Activated naive CD4-positive, alpha-beta T cell treated with anti-CD3 and anti-CD28 coated beads for 36 hours (primary cell): ENCODE results near the gene ENPP3. TPM values are rescaled to one million over a fixed set of nuclear protein-coding genes. Genes with fewer than 3 reads are reported as not detected.

Source experiments
- CTCF ChIA-PET: fragments of 350-600 bp; sonication (Branson Sonifier 250); formaldehyde crosslinking; loops from one replicate; lab custom pipeline; 2021; ENCODE audit warnings: antibody characterized with exemption; lab: Charles Lee
- DNase-seq: peaks from one replicate; pipeline ENCODE4 v3.0.0-alpha.2; 2020
- H3K27ac Mint-ChIP-seq: one replicate; pipeline ENCODE4 v1.8.0; 2021; ENCODE audit warnings: mild to moderate bottlenecking, mixed read lengths
- H3K27me3 Mint-ChIP-seq: one replicate; pipeline ENCODE4 v1.8.0; 2021; ENCODE audit warnings: low read depth, mixed read lengths
- H3K36me3 Mint-ChIP-seq: one replicate; pipeline ENCODE4 v1.8.0; 2021; ENCODE audit warnings: low read depth, mixed read lengths
- H3K4me1 Mint-ChIP-seq: one replicate; pipeline ENCODE4 v1.8.0; 2021; ENCODE audit warnings: low read depth, mixed read lengths
- H3K4me3 Mint-ChIP-seq: one replicate; pipeline ENCODE4 v1.8.0; 2021; ENCODE audit warnings: mild to moderate bottlenecking, moderate library complexity, mixed read lengths
- H3K9me3 Mint-ChIP-seq: one replicate; pipeline ENCODE4 v1.8.0; 2021; ENCODE audit warnings: mixed read lengths
- intact Hi-C: fragments of 100-400 bp; cut with micrococcal nuclease; formaldehyde crosslinking; loops from one replicate; pipeline ENCODE4 v1.15.1; 2023
- total RNA-seq, 2 experiments: library from RNA; stranded (reverse); gene quantifications; one replicate each; pipeline ENCODE4 v1.2.3, GENCODE V29; 2021

The ENPP3 gene
- total RNA-seq, 2 experiments from 2014 or later: 0.96 to 1.2 TPM

DNA sequence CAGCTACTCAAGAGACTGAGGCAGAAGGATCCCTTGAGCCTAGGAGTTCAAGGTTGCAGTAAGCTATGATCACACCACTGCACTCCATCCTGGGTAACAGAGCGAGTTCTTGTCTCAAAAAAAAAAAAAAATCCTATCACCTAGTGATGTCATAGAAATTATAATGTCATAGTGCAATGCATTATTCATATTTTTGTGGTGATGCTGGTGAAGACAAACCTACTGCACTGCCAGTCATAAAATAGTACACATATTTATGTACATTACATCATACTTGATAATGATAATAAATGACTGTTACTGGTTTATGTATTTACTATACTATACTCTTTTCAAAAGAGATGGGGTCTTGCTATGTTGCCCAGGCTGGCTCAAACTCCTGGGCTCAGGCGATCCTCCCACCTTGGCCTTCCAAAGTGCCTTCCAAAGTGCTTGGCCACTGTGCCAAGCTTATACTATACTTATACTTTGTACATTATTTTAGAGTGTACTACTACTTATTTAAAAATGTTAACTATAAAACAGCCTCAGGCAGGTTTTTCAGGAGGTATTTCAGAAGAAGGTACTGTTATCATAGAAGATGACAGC lies 26.6 kb downstream of the ENPP3 start:
- CTCF ChIA-PET: interaction anchor here (0.9 kb wide), 1 partner anchor 27 kb away, joined by 4 read pairs; the partner anchor contains the start of gene ENPP3
- H3K9me3 Mint-ChIP-seq: no peaks in the 10 kb centered on the region
- no peak overlapping the region for H3K4me3 Mint-ChIP-seq
- H3K4me1 Mint-ChIP-seq: no peaks in the 10 kb centered on the region
- intact Hi-C loops: no loop called here
- no peak overlapping the region for H3K27ac Mint-ChIP-seq
- no peak for DNase-seq
- H3K36me3 Mint-ChIP-seq: no peaks in the 10 kb centered on the region
- H3K27me3 Mint-ChIP-seq: no peaks in the 10 kb centered on the region

- no peak overlapping the region for H3K27ac Mint-ChIP-seq
- H3K27me3 Mint-ChIP-seq: no peaks in the 10 kb centered on the region
- no peak overlapping the region for H3K4me3 Mint-ChIP-seq
- no peak for DNase-seq
- no peaks in the 10 kb centered on the region for H3K36me3 Mint-ChIP-seq
- H3K9me3 Mint-ChIP-seq: no peaks in the 10 kb centered on the region
- CTCF ChIA-PET: interaction anchor here (0.5 to 1.0 kb wide), 2 partner anchors 12 to 79 kb away, joined by 3 to 5 read pairs; no protein-coding TSS in a partner anchor
- intact Hi-C loops: no loop called here
- no peaks in the 10 kb centered on the region for H3K4me1 Mint-ChIP-seq
These were observed 32.8 kb downstream of the ENPP3 start for GRCh38 chr6:131669891-131670290.

DNA sequence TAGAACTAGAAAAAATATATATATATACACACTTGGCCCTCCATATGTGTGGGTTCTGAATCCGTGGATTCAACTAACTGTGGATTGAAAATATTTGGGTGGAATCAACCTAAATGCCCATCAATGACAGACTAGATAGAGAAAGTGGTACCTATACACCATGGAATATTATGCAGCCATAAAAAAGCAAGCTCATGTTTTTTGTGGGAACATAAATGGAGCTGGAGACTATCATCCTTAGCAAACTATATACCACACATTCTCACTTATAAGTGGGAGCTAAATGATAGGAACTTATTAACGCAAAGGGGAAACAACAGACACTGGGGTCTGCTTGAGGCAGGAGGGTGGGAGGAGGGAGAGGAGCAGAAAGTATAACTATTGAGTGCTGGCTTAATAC lies 36.1 kb downstream of the ENPP3 start:
- no peak overlapping the region for H3K4me3 Mint-ChIP-seq
- CTCF ChIA-PET: no interaction called here
- H3K9me3 Mint-ChIP-seq: no peaks in the 10 kb centered on the region

DNA sequence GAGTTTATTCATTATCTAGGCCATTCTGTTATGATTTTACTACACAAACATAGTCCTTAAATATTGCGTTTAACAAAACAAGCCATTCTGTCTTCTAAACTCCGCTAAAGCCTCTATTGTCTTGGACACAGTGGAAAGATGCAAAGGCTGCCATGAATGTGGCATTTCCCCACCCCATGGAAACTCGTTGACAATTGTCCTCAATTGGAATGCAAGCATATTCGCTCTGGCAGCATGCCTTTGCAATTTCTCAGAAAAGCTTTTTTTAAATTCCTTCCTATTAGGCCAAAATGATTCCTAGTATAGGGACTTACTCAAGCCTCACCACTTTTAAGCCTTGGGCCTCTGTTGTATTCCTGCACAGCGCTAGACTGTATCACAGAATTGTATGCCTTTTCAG lies 41.3 kb downstream of the ENPP3 start:
- no peaks in the 10 kb centered on the region for H3K9me3 Mint-ChIP-seq
- H3K27me3 Mint-ChIP-seq: no peaks in the 10 kb centered on the region
- intact Hi-C loops: no loop called here
- H3K4me1 Mint-ChIP-seq: no peaks in the 10 kb centered on the region
- CTCF ChIA-PET: no interaction called here
- no peak overlapping the region for H3K27ac Mint-ChIP-seq
- no peak overlapping the region for H3K4me3 Mint-ChIP-seq
- DNase-seq: no peak
- no peaks in the 10 kb centered on the region for H3K36me3 Mint-ChIP-seq

More for the DNA sequence above, 36.1 kb downstream of the ENPP3 start:
- H3K27me3 Mint-ChIP-seq: no peaks in the 10 kb centered on the region
- H3K36me3 Mint-ChIP-seq: no peaks in the 10 kb centered on the region
- intact Hi-C loops: no loop called here
- H3K4me1 Mint-ChIP-seq: no peaks in the 10 kb centered on the region
- DNase-seq: no peak
- no peak overlapping the region for H3K27ac Mint-ChIP-seq

DNA sequence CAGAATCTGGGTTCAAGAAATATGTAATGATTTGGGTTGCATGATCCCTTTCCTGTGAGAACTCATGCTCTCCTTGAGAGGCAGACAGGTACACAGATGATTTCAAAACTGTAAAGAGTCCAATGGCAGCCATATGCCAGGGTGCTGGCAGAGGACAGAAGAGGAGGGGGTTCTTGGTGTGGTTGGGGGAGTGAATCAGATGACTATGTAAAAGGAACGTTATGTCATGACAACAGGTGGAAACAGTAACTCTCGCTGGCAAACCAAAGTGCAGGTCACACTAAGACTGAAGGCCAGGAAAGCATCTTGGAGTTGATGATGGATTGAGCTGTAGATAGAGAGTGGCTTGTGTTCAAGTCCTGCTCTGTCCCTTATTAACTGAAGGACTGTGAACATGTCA lies 43.8 kb downstream of the ENPP3 start:
- intact Hi-C loops: no loop called here
- Mint-ChIP-seq H3K36me3 (no peaks in the 10 kb centered on the region), H3K4me1 (no peaks in the 10 kb centered on the region), H3K27me3 (no peaks in the 10 kb centered on the region), H3K27ac (no peak overlapping the region), H3K9me3 (no peaks in the 10 kb centered on the region), H3K4me3 (no peak overlapping the region)
- DNase-seq: no peak
- CTCF ChIA-PET: interaction anchor here (0.7 kb wide), 1 partner anchor 14 kb away, joined by 5 read pairs; no protein-coding TSS in a partner anchor

DNA sequence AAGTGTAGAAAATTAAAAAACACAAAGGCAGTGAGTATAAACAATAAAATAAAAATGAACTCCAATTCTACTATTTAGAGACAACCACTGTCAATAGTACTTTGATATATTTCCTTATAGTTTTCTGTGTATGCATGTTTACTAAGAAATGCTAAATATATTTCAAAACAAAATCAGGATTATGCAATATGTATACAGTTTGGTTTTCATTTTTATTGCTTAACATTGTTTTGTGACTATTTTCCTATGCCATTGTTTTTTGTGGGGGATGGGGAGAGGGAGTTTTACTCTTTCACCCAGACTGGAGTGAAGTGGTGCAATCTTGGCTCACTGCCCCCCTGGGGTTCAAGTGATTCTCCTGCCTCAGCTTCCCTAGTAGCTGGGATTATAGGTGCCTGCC lies 44.5 kb downstream of the ENPP3 start:
- no peaks in the 10 kb centered on the region for H3K27me3 Mint-ChIP-seq
- CTCF ChIA-PET: no interaction called here
- no peaks in the 10 kb centered on the region for H3K4me1 Mint-ChIP-seq
- no peaks in the 10 kb centered on the region for H3K9me3 Mint-ChIP-seq
- intact Hi-C loops: no loop called here
- no peaks in the 10 kb centered on the region for H3K36me3 Mint-ChIP-seq
- DNase-seq: no peak
- no peak overlapping the region for H3K4me3 Mint-ChIP-seq
- H3K27ac Mint-ChIP-seq: no peak overlapping the region

DNA sequence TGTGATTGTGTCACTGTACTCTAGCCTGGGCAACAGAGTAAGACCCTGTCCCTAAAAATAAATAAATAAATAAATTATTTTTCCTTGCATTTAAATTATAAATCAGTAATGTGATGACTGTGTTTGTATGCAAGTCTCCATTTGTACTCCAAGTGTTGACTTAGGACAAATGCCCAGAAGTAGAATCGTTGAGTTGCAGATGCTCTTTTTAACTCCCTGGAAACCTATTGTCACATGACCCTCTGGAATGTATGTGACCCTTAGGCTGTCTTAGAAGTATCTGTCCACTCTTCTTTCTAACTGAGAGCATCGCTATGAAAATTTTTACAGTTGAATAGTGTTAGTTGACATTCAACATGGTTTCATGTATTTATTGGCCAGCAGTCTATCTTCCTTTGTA lies 45.3 kb downstream of the ENPP3 start:
- Mint-ChIP-seq H3K27me3 (no peaks in the 10 kb centered on the region), H3K4me1 (no peaks in the 10 kb centered on the region), H3K4me3 (no peak overlapping the region), H3K27ac (no peak overlapping the region), H3K36me3 (no peaks in the 10 kb centered on the region), H3K9me3 (no peaks in the 10 kb centered on the region)
- intact Hi-C loops: no loop called here
- DNase-seq: no peak
- CTCF ChIA-PET: no interaction called here

DNA sequence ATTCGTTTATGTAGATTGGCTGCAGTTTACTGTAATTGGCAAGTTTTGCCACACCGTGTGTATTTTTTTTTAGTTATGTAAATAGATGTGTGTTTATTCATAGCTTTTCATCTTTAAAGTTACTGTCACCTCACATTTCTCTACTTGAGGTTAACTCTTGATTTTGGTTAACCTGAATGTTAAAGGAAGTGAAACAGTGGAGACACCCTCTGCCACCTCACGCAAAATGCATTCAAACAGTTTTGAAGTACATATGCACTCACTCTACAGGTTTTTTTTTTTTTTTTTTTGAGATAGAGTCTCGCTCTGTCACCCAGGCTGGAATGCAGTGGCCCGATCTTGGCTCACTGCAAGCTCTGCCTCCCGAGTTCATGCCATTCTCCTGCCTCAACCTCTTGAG lies 46.4 kb downstream of the ENPP3 start:
- no peak overlapping the region for H3K4me3 Mint-ChIP-seq
- no peaks in the 10 kb centered on the region for H3K36me3 Mint-ChIP-seq
- H3K27ac Mint-ChIP-seq: no peak overlapping the region
- no peaks in the 10 kb centered on the region for H3K27me3 Mint-ChIP-seq
- no peak for DNase-seq
- CTCF ChIA-PET: interaction anchor here (0.6 kb wide), 2 partner anchors 232 to 1525 kb away, joined by 4 to 6 read pairs; no protein-coding TSS in a partner anchor
- no peaks in the 10 kb centered on the region for H3K4me1 Mint-ChIP-seq
- intact Hi-C loops: no loop called here
- no peaks in the 10 kb centered on the region for H3K9me3 Mint-ChIP-seq

DNA sequence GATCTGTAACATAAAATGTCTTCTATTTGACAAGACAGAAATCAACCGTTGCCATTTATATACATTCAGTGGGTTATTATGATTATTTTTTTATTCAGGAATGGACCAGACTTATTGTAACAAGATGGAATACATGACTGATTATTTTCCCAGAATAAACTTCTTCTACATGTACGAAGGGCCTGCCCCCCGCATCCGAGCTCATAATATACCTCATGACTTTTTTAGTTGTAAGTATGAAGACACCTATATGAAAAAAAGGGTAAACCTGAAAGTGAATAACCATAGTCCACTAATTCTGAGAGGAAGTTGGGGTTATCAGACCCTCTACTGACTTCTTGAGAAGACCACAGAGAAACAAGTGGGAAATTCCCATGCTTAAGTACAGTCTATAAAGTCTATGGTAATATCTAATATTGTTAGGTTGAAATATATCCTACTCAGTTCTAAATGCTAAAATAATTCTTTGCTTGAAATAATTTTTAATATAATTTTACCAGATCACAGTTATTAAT lies 48.2 kb downstream of the ENPP3 start:
- H3K4me1 Mint-ChIP-seq: no peaks in the 10 kb centered on the region
- no peak overlapping the region for H3K4me3 Mint-ChIP-seq
- H3K9me3 Mint-ChIP-seq: no peaks in the 10 kb centered on the region
- H3K27me3 Mint-ChIP-seq: no peaks in the 10 kb centered on the region
- DNase-seq: no peak
- intact Hi-C loops: no loop called here
- no peak overlapping the region for H3K27ac Mint-ChIP-seq
- CTCF ChIA-PET: interaction anchor here (0.6 to 1.3 kb wide), 2 partner anchors 34 to 225 kb away, joined by 3 to 6 read pairs; no protein-coding TSS in a partner anchor
- no peaks in the 10 kb centered on the region for H3K36me3 Mint-ChIP-seq

GRCh38 chr6:131687022-131687421 lies 49.9 kb downstream of the ENPP3 start:
- no peaks in the 10 kb centered on the region for H3K4me1 Mint-ChIP-seq
- DNase-seq: no peak
- H3K4me3 Mint-ChIP-seq: no peak overlapping the region
- no peak overlapping the region for H3K27ac Mint-ChIP-seq
- intact Hi-C loops: no loop called here
- H3K27me3 Mint-ChIP-seq: no peaks in the 10 kb centered on the region
- CTCF ChIA-PET: no interaction called here
- no peaks in the 10 kb centered on the region for H3K36me3 Mint-ChIP-seq
- no peaks in the 10 kb centered on the region for H3K9me3 Mint-ChIP-seq

DNA sequence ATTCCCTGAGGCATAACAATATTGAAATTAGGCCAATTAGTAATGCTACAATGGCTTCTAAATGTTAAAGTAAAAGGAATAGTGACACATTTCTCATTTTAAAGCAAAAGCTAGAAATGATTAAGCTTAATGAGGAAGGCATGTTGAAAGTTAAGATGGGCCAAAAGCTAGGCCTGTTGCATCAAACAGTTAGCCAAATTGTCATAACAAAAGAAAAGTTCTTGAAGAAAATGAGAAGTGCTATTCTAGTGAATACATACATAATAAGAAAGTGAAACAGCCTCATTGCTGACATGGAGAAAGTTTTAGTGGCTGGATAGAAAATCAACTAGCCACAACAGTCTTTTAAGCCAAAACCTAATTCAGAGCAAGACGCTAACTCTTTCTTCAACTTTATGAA lies 51.2 kb downstream of the ENPP3 start:
- CTCF ChIA-PET: interaction anchor here (0.7 to 1.5 kb wide), 2 partner anchors 235 to 803 kb away, joined by 3 to 8 read pairs; no protein-coding TSS in a partner anchor
- no peaks in the 10 kb centered on the region for H3K9me3 Mint-ChIP-seq
- no peak for DNase-seq
- H3K27ac Mint-ChIP-seq: no peak overlapping the region
- H3K4me3 Mint-ChIP-seq: no peak overlapping the region
- no peaks in the 10 kb centered on the region for H3K27me3 Mint-ChIP-seq
- H3K4me1 Mint-ChIP-seq: no peaks in the 10 kb centered on the region
- no peaks in the 10 kb centered on the region for H3K36me3 Mint-ChIP-seq
- intact Hi-C loops: no loop called here

GRCh38 chr6:131692031-131692430 lies 54.9 kb downstream of the ENPP3 start:
- intact Hi-C loops: loop anchor here (2.0 kb wide), 1 partner anchor 219 kb away; no protein-coding TSS in a partner anchor

DNA sequence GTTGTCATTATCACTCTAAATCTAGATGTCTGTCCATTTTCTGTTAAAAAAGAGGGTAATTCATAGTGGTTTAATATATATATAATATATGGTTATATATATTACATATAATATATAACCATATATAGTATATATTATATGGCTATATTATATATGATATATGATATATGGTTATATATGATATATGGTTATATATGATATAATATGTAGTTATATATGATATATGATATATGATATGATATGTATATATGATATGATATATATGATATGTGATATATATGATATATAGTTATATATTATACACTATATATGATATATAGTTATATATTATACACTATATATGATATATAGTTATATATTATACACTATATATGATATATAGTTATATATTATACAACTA lies 55.5 kb downstream of the ENPP3 start:
- CTCF ChIA-PET: no interaction called here
- H3K36me3 Mint-ChIP-seq: no peaks in the 10 kb centered on the region
- no peak for DNase-seq
- no peaks in the 10 kb centered on the region for H3K4me1 Mint-ChIP-seq
- H3K9me3 Mint-ChIP-seq: no peaks in the 10 kb centered on the region
- no peak overlapping the region for H3K4me3 Mint-ChIP-seq
- H3K27ac Mint-ChIP-seq: no peak overlapping the region
- H3K27me3 Mint-ChIP-seq: no peaks in the 10 kb centered on the region
- intact Hi-C loops: loop anchor here (2.0 kb wide), 1 partner anchor 218 kb away; no protein-coding TSS in a partner anchor

More at GRCh38 chr6:131692031-131692430, 54.9 kb downstream of the ENPP3 start:
- CTCF ChIA-PET: no interaction called here
- Mint-ChIP-seq H3K4me3 (no peak overlapping the region), H3K36me3 (no peaks in the 10 kb centered on the region), H3K27ac (no peak overlapping the region), H3K27me3 (no peaks in the 10 kb centered on the region), H3K4me1 (no peaks in the 10 kb centered on the region), H3K9me3 (no peaks in the 10 kb centered on the region)
- no peak for DNase-seq
